ENCODE measurements around the gene RERG.

GRCh38 chr12:15201456-15201855 lies 19.8 kb downstream of the RERG start:
- no peak for TF ChIP-seq CTCF (IDR thresholded peaks at IDR 0.05; ENCODE audit: insufficient read depth, low read length, poor library complexity, severe bottlenecking)
- TF ChIP-seq EZH2phosphoT487 (conservative IDR thresholded peaks at IDR 0.05; ENCODE audit: low read length), result no peak

All from SU-DHL-6 (cell line).